ENCODE data around the gene POPDC3.

Gene POPDC3

GRCh38 chr6:105108631-105109262 is 71.1 kb downstream of the POPDC3 start:
- H3K4me3 ChIP-seq (ENCODE audit: low read depth, low read length), result no peak overlapping the region
- TF ChIP-seq CTCF (IDR thresholded peaks at IDR 0.05; ENCODE audit: insufficient read depth, low read depth, low read length, missing control alignments), result no peak
- no peak for DNase-seq (ENCODE audit: low read depth)
